DMS79 treated with DMSO at 0.1 percent for 48 hours (cell line): ENCODE measurements around the gene ITPKB.
A peak's percentile ranks its signal among the peaks of the same experiment; 100 is the strongest.

Experiments
- DNase-seq: peaks from one replicate; lab custom pipeline; 2025; lab: John Stamatoyannopoulos, UW

The ITPKB gene

GRCh38 chr1:226685196-226685820 is 53.8 kb downstream of the ITPKB start:
- no peak for DNase-seq

- DNase-seq: no peak
Observed at GRCh38 chr1:226684026-226684425, 55.1 kb downstream of the ITPKB start.

GRCh38 chr1:226682871-226683814 is 55.9 kb downstream of the ITPKB start:
- DNase-seq: no peak

GRCh38 chr1:226681652-226682493 is 57.2 kb downstream of the ITPKB start:
- DNase-seq: no peak

- no peak for DNase-seq
Observed at GRCh38 chr1:226680653-226681052, 58.4 kb downstream of the ITPKB start.

GRCh38 chr1:226679853-226680516 is 59.1 kb downstream of the ITPKB start:
- DNase-seq: no peak

- DNase-seq: no peak
Observed at GRCh38 chr1:226679262-226679661, 59.8 kb downstream of the ITPKB start.

GRCh38 chr1:226678701-226679100 is 60.4 kb downstream of the ITPKB start:
- no peak for DNase-seq

- DNase-seq: no peak
Observed at GRCh38 chr1:226678251-226678650, 60.8 kb downstream of the ITPKB start.

GRCh38 chr1:226677027-226678020 is 61.8 kb downstream of the ITPKB start:
- no peak for DNase-seq

- DNase-seq: no peak
Observed at GRCh38 chr1:226676381-226676780, 62.7 kb downstream of the ITPKB start.

- DNase-seq: no peak
Observed at GRCh38 chr1:226675715-226676357, 63.2 kb downstream of the ITPKB start.

- peak; percentile 90 for DNase-seq
Observed at GRCh38 chr1:226674892-226675714, 64.0 kb downstream of the ITPKB start.

- DNase-seq: no peak
Observed at GRCh38 chr1:226672339-226672762, 66.7 kb downstream of the ITPKB start.

GRCh38 chr1:226671277-226671676 is 67.8 kb downstream of the ITPKB start:
- peak; percentile 92 for DNase-seq

- no peak for DNase-seq
Observed at GRCh38 chr1:226670073-226670472, 69.0 kb downstream of the ITPKB start.

- no peak for DNase-seq
Observed at GRCh38 chr1:226668173-226668560, 70.9 kb downstream of the ITPKB start.

- DNase-seq: no peak
Observed at GRCh38 chr1:226666692-226667091, 72.4 kb downstream of the ITPKB start.

- no peak for DNase-seq
Observed at GRCh38 chr1:226666164-226666506, 72.9 kb downstream of the ITPKB start.
